Measurements from ENCODE around the gene CST3. TPM values are rescaled to one million over a fixed set of nuclear protein-coding genes. Genes with fewer than 3 reads are reported as not detected.

Gene CST3
- total RNA-seq, 3 donors from 2014 or later, result 763 to 916 (median 852) TPM

- Histone ChIP-seq H3K4me3 (no peak overlapping the region), H3K36me3 (ENCODE audit: low read depth) (no peaks in the 10 kb centered on the region), H3K9me3 (no peaks in the 10 kb centered on the region), H3K4me1 (ENCODE audit: low read depth) (no peaks in the 10 kb centered on the region)
- no peak for DNase-seq
- intact Hi-C loops (cut with DNase I, micrococcal nuclease), result no loop called here
- no peak for ATAC-seq
- no peak for TF ChIP-seq CTCF (IDR thresholded peaks at IDR 0.05)
These were observed 53.1 kb downstream of the CST3 start for GRCh38 chr20:23584434-23585199.

Other genes with a start within 250 kb of the CST3 start
- gene NAPB, start 216.5 kb downstream of the CST3 start, total RNA-seq, result 10 to 100 TPM in 1 of 3 donors, 1 to 10 TPM in 2; 8.2 to 22.8 (median 8.9) TPM
- gene CSTL1, start 198.3 kb downstream of the CST3 start, total RNA-seq, result not detected
- not detected for gene CST11, start 185.1 kb downstream of the CST3 start, total RNA-seq
- gene CST8, start 146.8 kb downstream of the CST3 start, total RNA-seq, result not detected
- gene CST9L, start 69.5 kb downstream of the CST3 start, total RNA-seq, result not detected
- gene CST9, start 32.0 kb downstream of the CST3 start, total RNA-seq, result not detected
- not detected for gene CST4, start 51.1 kb upstream of the CST3 start, total RNA-seq
- not detected for gene CST1, start 113.0 kb upstream of the CST3 start, total RNA-seq
- gene CST2, start 188.8 kb upstream of the CST3 start, total RNA-seq, result not detected
- gene CST5, start 241.8 kb upstream of the CST3 start, total RNA-seq, result not detected